Effector memory CD4-positive, alpha-beta T cell (primary cell): ENCODE results near the gene GRID1.

ENCODE experiments used
- DNase-seq, 3 donors: peaks; one replicate each; pipeline ENCODE4 v3.0.0-alpha.2; 2020
- H3K27ac ChIP-seq: 2 replicates; pipeline ENCODE4 v1.7.0; 2013; ENCODE audit warnings: mild to moderate bottlenecking, low read length, moderate library complexity; ENCODE audit not compliant: insufficient read depth, poor library complexity, severe bottlenecking
- H3K27me3 ChIP-seq: replicated peaks from 2 replicates; pipeline ENCODE4 v1.7.0; 2013; ENCODE audit warnings: mild to moderate bottlenecking, low read length; ENCODE audit not compliant: insufficient read depth, control insufficient read depth, poor library complexity, severe bottlenecking
- H3K36me3 ChIP-seq: 2 replicates; pipeline ENCODE4 v1.7.0; 2013; ENCODE audit warnings: mild to moderate bottlenecking, low read length, moderate library complexity; ENCODE audit not compliant: control insufficient read depth, insufficient read depth
- H3K4me1 ChIP-seq: 2 replicates; pipeline ENCODE4 v1.7.0; 2013; ENCODE audit warnings: low read length, mild to moderate bottlenecking; ENCODE audit not compliant: control insufficient read depth, insufficient read depth, poor library complexity, severe bottlenecking
- H3K4me3 ChIP-seq: 2 replicates; pipeline ENCODE4 v1.7.0; 2013; ENCODE audit warnings: low read length, low read depth, mild to moderate bottlenecking; ENCODE audit not compliant: insufficient read depth, poor library complexity, severe bottlenecking
- H3K9me3 ChIP-seq: 2 replicates; pipeline ENCODE4 v1.7.0; 2013; ENCODE audit warnings: mild to moderate bottlenecking, low read length, moderate library complexity; ENCODE audit not compliant: control insufficient read depth

Gene GRID1

DNA sequence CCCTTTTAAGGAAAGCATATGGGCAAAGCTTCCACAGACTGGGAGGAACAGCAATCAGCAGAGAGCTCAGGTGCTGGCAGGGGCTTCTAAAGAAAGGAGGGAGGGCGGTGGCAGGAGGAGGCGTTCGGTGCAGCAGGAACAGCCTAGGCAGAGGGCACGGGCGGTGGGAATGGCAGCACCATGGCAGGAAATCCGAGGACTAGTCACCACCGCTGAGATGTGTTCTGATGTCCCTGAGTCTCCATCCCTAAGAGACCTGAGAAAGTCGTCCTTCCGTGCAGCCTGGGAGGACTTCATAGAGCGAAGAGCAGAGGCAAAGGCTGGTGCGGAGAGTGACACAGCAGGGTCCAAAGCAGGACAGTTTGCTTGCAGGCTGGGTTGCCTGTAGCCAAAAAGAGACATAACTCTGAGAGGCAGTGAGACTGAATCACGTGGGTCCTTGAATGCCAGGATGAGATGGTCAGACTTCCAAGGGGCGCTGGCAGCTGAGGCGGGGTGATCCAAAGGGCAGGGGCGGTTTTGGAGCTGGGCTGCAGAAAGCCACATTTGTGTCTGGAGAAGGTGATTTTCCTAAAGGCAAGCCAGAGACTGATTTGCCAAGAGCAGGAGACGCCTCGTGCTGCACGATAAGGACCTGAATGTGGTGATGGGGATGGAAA lies 35.8 kb upstream of the GRID1 start:
- no peak overlapping the region for H3K4me3 ChIP-seq
- peaks cover 6% of the 10 kb centered on the region for H3K4me1 ChIP-seq
- H3K36me3 ChIP-seq: no peaks in the 10 kb centered on the region
- H3K27me3 ChIP-seq: no peaks in the 10 kb centered on the region
- no peak overlapping the region for H3K27ac ChIP-seq
- no peak for DNase-seq
- H3K9me3 ChIP-seq: no peaks in the 10 kb centered on the region

DNA sequence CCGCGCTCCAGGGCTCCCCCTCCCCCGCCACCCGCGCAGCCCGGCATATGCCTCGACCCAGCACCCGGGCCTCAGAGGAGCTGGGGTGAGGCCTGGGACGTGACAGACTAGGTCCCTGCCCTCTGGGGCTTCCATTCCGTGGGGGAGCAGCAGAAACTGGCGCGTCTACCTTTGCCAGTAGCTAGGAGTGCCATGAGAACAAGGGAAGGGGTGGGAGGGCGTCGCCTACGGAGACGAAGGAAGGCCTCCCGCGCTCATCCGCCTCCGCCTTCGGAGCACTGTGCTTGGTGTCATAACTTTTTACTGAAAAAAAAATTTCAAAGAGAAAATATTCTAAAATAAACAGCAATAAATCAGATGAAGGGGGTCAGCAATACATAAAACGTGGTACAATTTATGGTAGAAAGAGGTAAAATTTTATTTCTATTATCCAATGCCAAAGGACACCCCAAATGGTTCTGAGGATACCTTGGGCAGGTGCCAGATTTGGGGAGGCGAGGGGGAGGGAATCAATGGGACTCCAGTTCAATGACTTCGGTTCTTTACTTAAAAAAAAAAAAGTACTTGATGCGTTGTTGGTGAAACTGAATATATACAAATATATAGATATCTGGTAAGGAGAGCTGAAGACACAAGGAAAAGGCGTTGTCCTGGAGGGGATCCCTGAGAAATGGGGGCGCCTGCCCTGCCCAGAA lies 35.1 kb upstream of the GRID1 start:
- no peaks in the 10 kb centered on the region for H3K9me3 ChIP-seq
- peak overlapping the region; percentile 58 for H3K27ac ChIP-seq
- H3K36me3 ChIP-seq: no peaks in the 10 kb centered on the region
- no peak for DNase-seq
- H3K4me3 ChIP-seq: peak overlapping the region; percentile 80
- peaks cover 6% of the 10 kb centered on the region for H3K4me1 ChIP-seq
- H3K27me3 ChIP-seq: no peaks in the 10 kb centered on the region

DNA sequence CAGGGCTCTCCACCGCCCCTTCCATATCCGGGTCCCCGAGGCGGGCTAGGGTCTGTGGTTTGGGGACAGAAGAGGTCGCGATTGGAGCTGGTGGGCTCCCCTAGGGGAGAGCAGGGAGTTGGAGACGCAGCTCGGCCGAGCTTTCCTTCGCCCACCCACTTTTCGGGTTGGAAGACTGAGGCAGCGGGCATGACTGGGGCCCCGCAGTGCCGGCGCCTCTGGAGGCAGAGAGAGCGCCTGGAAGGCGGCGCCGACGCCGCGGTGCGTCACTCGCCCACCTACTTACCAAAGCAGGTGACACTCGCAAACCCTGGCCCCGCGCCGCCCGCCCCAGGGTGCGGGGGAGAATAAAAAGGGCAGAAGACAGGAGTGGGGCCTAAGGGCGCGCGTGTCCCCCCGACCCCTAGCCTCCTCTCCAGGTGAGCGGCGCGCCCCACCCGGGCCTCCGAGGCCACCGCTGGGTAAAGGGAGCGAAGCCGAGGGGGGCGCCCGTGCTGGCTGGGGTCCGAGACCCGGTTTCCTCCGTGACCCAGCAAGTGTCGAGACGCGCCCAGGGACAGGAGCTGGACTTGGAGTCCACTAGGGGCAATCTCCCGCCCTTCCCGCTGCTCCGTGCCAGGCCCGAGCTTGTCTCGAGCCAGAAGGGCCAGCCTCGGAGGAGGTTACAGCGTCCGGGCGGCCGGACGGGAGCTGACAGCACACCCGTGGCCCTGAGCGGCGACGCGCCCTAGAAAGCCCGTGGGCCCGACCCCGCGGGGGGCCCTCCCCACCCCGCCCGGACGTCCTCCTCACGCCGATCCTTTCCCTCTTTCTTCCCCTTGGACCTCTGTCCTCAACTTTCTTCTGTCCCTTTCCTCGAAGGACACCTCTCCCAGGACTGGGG lies 34.4 kb upstream of the GRID1 start:
- Histone ChIP-seq H3K4me3 (peak overlapping the region; percentile 80), H3K27ac (peak overlapping the region; percentile 58), H3K36me3 (no peaks in the 10 kb centered on the region), H3K27me3 (no peaks in the 10 kb centered on the region), H3K4me1 (peaks cover 6% of the 10 kb centered on the region), H3K9me3 (no peaks in the 10 kb centered on the region)
- DNase-seq: peak; percentile 43 to 61 (median 53)

- no peaks in the 10 kb centered on the region for H3K9me3 ChIP-seq
- peak overlapping the region; percentile 80 for H3K4me3 ChIP-seq
- H3K27ac ChIP-seq: peak overlapping the region; percentile 58
Measured at GRCh38 chr10:86399879-86400704, 33.5 kb upstream of the GRID1 start.

DNA sequence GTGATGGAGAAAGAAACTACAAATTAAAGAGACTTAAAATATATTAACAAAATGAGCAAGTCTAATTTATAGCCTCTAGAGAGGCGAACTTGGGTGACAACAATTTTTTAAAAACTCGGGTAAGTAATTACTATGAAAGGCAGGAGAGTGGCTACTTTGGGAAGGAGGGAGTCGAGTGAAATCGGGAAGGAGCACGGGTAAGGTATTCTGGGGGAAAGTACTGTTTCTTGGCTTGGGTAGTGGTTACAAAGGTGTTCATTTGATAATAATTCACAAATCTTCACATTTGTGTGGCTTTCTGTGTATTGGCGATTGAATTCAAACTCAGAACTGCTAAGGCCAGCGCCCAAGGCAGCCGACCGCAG lies 32.9 kb upstream of the GRID1 start:
- no peaks in the 10 kb centered on the region for H3K36me3 ChIP-seq
- H3K9me3 ChIP-seq: no peaks in the 10 kb centered on the region
- H3K4me1 ChIP-seq: peaks cover 6% of the 10 kb centered on the region
- H3K27ac ChIP-seq: peak overlapping the region; percentile 58
- no peak overlapping the region for H3K4me3 ChIP-seq
- no peak for DNase-seq
- no peaks in the 10 kb centered on the region for H3K27me3 ChIP-seq

More at GRCh38 chr10:86399879-86400704, 33.5 kb upstream of the GRID1 start:
- H3K4me1 ChIP-seq: peaks cover 6% of the 10 kb centered on the region
- H3K27me3 ChIP-seq: no peaks in the 10 kb centered on the region
- H3K36me3 ChIP-seq: no peaks in the 10 kb centered on the region
- DNase-seq: peak; percentile 76 to 86 (median 80)

DNA sequence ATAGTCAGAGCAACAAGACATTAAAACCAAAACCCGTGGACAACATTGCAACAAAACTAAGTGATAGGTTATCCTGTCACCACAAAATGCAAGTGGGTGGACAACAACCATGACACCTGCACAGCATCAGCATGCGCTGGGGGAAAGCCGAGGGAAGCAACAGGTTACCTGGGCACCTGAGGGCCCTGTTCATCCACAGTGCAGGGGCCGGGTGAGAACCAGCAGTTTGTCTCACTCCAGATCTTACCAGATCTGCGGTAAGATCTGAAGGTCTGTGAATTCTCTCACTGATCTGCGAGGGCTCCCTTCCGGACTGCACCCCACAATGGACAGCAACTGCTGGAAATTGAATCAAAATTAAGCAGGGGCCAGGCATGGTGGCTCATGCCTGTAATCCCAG lies 30.5 kb upstream of the GRID1 start:
- H3K4me3 ChIP-seq: no peak overlapping the region
- DNase-seq: no peak
- H3K27me3 ChIP-seq: peaks cover 2% of the 10 kb centered on the region
- H3K27ac ChIP-seq: no peak overlapping the region
- peaks cover 5% of the 10 kb centered on the region for H3K4me1 ChIP-seq
- H3K9me3 ChIP-seq: no peaks in the 10 kb centered on the region
- H3K36me3 ChIP-seq: no peaks in the 10 kb centered on the region

DNA sequence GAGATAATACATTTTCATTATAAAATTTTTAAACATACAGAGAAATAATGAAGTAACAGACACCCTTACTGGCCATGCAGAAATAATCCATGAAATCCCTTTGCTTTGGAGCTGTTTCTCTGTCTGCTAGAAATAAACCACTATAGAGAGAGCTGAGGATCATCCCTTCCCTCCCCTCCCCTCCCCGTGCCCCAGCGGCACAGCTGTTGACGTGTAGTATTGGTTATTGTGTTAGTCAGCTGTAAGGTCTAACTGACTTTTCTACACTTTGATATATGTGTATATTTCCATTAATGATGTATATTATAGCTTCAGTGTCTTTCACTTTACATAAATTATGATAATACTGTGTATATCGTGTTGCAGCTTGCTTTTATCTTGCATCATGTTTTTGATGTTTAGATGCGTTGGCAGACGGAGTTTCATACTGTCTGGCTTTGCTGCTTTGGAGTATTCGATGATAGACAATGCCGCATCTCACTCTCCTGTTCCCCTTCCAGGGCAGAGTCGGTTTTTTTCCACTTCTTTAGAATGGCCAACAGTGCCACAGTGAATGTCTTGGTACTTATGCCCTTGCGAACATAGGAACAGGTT lies 27.4 kb upstream of the GRID1 start:
- no peak for DNase-seq
- Histone ChIP-seq H3K36me3 (no peaks in the 10 kb centered on the region), H3K27ac (no peak overlapping the region), H3K9me3 (no peaks in the 10 kb centered on the region), H3K4me1 (peaks cover 5% of the 10 kb centered on the region), H3K27me3 (peaks cover 6% of the 10 kb centered on the region), H3K4me3 (no peak overlapping the region)

DNA sequence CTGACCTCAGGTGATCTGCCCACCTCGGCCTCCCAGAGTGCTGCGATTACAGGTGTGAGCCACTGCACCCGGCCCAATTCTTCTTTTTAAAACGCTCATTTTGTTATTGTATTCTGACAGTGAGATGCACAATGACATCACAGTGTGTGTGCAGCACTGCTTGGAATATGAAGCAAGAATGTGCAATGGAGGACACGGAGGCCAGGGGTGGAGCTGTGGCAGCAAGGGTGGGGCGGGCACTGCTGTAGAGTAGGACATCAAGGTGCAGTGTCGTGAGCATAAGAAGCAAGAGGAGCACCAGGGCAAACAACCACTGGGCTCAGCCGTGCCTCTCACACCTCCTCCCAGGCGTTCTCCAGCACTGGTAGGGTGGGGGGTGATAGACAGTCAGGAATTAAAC lies 26.8 kb upstream of the GRID1 start:
- H3K9me3 ChIP-seq: no peaks in the 10 kb centered on the region
- H3K4me3 ChIP-seq: no peak overlapping the region
- H3K27ac ChIP-seq: no peak overlapping the region
- peaks cover 6% of the 10 kb centered on the region for H3K27me3 ChIP-seq
- no peaks in the 10 kb centered on the region for H3K36me3 ChIP-seq
- no peak for DNase-seq
- peaks cover 5% of the 10 kb centered on the region for H3K4me1 ChIP-seq

DNA sequence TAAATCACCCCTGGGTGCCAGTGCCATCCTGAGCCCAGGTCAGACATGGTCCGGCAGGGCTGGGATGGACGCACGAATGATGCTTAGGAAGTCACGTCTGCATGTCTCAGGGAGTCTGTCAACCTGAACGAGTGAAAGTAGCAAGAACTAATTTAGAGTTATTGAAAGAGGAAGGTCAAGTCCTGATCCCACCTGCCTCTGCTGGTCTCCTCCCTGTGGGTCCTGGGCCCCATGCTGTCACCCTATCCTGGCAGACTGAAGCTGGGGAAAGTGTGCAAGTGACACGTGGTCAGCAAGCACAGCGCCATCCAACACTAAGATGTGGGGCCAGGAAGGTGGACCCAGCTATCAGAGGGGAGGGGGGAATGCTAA lies 26.1 kb upstream of the GRID1 start:
- Histone ChIP-seq H3K27me3 (peaks cover 6% of the 10 kb centered on the region), H3K27ac (no peak overlapping the region), H3K4me3 (no peak overlapping the region), H3K9me3 (no peaks in the 10 kb centered on the region), H3K4me1 (peaks cover 5% of the 10 kb centered on the region), H3K36me3 (no peaks in the 10 kb centered on the region)
- DNase-seq: no peak
